ENCODE data around the gene USP3.

DNA sequence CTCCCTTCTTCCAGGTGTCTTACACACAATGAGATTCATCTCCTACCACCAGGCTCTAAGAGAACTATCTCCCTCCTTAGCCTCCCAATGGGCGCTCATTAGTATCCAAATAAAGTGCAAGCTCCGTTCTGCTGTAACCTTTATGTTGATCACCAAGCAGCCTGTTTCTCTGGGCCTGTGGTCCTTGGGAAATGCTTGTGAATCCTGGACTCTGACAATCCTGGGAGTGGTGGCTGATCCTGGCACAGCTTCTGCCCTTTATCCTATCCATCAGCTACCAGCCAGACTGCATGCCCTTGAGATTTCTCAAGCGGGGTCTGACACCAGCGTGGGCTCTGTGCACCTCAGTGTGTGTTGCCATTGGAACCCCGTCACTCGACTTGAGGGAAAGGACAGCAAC, 26.1 kb upstream of the USP3 start:
- TF ChIP-seq, protein P1, sequence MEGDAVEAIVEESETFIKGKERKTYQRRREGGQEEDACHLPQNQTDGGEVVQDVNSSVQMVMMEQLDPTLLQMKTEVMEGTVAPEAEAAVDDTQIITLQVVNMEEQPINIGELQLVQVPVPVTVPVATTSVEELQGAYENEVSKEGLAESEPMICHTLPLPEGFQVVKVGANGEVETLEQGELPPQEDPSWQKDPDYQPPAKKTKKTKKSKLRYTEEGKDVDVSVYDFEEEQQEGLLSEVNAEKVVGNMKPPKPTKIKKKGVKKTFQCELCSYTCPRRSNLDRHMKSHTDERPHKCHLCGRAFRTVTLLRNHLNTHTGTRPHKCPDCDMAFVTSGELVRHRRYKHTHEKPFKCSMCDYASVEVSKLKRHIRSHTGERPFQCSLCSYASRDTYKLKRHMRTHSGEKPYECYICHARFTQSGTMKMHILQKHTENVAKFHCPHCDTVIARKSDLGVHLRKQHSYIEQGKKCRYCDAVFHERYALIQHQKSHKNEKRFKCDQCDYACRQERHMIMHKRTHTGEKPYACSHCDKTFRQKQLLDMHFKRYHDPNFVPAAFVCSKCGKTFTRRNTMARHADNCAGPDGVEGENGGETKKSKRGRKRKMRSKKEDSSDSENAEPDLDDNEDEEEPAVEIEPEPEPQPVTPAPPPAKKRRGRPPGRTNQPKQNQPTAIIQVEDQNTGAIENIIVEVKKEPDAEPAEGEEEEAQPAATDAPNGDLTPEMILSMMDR (conservative IDR thresholded peaks at IDR 0.05; ENCODE audit: low read length): no peak
- no peak for TF ChIP-seq EZH2phosphoT487 (IDR thresholded peaks at IDR 0.05; ENCODE audit: borderline replicate concordance, low read depth, low read length)
